KBM-7 (cell line): ENCODE results near the gene PRKAR1B.
"Not testable (repeated sequence)": the region's sequence is repeated elsewhere in the genome, so short reads cannot be mapped to it uniquely, and the experiment has no call there.

Experiments
- DNase-seq: peaks from one replicate; pipeline ENCODE4 v3.0.0-alpha.2; 2015
- in situ Hi-C: fragments of 300-500 bp; cut with MboI; formaldehyde crosslinking; loops from 2 replicates; pipeline ENCODE4 v1.14.3; 2020; ENCODE audit warnings: low sequenced_read_pairs, low pct_unique_long_range_greater_than_20kb, mixed read lengths

PRKAR1B gene

DNA sequence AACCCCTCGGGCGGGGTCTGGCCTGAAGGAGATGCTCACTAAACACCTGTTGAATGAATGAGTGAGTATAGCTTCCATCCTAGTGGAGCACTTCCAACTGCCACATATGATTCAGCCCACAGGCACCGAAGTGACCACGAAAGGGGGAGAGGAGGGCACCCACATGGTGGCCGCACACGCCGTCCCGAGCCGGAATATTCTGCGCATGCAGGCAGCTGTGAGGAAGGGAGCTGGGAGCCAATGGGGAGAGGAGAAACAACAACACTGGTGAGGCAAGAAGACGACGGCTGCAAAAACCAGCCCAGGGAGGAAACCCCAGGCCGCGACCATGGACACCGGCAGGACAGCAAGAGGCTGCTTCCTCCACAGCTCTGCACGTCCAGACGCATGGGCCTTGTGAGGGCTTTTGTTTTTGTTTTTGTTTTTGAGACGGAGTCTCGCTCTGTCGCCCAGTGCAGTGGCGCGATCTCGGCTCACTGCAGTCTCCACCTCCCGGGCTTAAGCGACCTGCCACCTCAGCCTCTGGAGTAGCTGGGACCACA lies 67.7 kb downstream of the PRKAR1B start:
- in situ Hi-C loops, result no loop called here
- no peak for DNase-seq

DNA sequence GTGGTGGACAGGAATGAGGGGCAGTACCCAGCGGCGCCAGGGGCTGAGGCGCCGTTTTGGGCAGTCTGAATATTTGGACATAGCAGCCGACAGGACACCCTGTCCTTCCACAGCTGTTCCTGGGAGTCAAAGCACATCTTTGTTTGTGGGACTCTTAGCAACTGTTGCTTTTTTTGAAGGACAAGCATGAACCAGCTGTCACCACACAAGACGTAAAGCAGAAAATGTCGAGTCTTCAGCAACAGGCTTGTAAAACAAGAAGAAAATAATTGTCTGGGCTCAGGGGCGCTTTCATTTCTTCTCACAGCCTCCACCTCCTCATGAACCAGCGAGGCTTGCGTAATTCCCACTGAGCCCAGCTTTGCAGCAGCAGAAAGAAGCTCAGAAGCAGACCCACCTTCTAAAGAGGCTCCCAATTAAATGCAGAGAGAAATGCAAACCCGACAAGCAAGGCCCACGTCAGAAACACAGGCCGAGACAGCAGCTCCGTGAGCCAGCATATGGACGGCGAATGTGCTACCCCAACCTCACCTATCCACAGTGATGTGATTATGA lies 69.4 kb downstream of the PRKAR1B start:
- in situ Hi-C loops, result no loop called here
- DNase-seq, result peak; percentile 17

GRCh38 chr7:657010-657409 lies 70.1 kb downstream of the PRKAR1B start:
- in situ Hi-C loops, DNase-seq: not testable (repeated sequence)

DNA sequence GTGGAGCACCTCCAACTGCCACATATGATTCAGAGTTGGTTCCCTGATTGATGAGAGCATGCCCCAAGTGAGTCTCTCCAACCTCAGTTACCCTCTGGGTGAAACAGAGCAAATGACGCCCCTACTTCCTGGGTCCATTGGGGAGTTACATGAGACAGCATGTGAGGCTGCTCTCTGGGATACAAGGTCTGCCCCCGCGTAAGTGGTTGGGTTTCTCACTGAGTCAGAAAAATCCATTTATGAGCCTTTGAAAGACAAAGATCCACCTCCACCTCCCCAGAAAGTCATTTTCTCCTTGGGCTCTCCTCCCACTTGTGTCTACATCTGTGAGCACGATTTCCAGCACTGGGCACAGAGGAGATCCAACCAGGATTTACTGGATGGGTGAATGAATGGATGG lies 71.3 kb downstream of the PRKAR1B start:
- no peak for DNase-seq
- in situ Hi-C loops, result no loop called here

DNA sequence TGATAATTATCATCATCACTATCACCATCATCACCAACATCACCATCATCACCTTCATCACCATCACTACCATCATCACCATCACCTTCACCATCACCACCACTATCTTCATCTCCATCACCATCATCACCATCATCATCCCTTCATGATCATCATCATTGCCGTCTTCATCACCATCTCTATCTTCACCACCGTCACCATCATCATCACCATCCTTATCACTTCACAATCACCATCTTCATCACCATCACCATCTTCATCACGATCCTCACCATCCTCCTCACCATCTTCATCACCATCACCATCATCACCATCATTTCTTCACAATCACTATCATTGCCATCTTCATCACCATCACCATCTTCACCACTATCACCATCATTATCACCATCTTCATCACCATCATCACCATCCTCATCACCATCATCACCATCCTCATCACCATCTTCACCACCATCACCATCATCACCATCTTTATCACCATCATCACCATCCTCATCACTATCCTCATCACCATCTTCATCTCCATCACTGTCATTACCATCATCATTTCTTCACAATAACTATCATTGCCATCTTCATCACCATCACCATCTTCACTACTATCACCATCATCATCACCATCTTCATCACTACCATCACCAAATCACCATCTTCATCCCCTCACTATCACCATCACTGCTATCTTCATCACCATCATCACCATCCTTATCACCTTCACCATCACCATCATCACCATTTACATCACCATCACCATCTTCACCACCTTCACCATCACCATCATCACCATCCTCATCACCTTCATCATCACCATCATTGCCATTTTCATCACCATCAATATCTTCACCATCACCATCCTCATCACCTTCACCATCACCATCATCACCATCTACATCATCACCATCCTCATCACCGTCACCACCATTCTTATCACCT lies 73.0 kb downstream of the PRKAR1B start:
- in situ Hi-C loops, result no loop called here
- no peak for DNase-seq

DNA sequence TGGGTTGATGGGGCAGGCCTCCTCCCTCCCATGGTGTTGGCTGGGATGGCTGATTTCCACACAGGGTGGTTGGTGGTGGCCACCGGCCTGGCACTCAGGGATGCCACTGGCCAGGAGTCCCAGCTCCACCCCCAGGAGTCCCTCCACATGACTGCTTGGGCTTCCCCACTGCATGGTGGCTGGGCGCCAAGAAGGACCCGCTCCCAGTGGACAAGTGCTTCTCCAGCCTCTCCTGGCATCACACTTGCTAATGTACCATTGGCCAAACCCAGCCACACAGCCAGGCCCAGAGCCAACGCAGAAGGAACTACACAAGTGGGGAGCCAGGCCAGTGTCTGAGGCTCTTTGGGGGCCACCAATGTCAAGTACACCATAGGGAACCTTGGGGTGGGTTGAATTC lies 74.2 kb downstream of the PRKAR1B start:
- DNase-seq, result no peak
- in situ Hi-C loops, result no loop called here

- DNase-seq, in situ Hi-C loops: not testable (repeated sequence)
These were observed 74.9 kb downstream of the PRKAR1B start for GRCh38 chr7:652167-652566.

- no peak for DNase-seq
- in situ Hi-C loops, result no loop called here
These were observed 75.9 kb downstream of the PRKAR1B start for GRCh38 chr7:651032-651728.

DNA sequence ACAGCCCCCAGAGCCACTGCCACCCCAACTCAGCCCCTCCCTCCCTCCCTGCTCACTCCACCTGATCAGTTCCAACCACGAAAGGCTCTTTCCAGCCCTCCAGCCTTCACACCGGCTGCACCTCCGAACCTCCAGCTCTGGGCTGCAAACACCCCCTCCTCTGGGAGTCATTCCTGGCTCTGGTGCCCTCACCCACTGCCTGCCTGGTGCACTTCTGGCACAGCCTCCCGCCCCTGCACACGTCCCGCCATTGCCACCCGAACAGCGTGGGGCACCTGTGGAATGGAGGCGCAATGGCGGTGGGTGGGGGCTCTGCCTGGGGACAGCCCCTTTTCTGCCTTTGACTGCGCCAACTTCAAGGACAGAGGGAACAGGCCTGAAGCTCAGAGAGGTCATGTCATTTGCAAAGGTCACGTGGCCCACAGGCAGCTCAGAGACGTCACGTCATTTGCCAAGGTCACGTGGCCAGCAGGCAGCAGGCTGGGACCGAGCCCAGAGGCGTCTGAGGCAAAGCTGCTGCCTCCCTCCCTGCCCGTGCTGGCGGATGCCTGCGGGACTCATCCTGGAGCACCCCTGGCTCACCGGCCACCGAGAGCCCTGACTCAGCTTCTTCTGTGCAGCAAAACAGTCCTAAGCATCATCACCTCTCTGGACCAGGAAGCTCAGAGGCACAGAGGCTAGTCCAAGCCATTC lies 76.6 kb downstream of the PRKAR1B start:
- in situ Hi-C loops, result no loop called here
- DNase-seq, result no peak

GRCh38 chr7:646951-647350 lies 80.1 kb downstream of the PRKAR1B start:
- no peak for DNase-seq
- in situ Hi-C loops, result no loop called here

DNA sequence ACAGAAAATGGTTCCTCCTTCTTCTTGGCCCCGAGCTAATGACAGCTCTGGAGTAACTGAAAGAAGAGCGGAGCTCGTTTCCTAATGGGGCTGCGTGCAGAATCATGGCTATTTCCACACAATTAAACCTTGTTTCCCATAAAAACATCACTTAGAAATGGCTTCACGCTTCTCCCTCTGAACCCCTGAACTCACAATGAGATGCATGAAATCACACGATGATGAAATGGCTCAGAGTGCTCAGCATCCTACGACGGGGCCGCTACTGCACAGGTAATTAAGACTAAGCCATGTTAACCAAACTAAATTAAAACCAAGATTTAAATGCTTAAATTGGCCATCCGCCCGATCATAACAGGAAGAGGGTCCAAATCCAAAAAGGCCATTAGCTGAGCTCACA lies 80.6 kb downstream of the PRKAR1B start:
- in situ Hi-C loops, result no loop called here

DNA sequence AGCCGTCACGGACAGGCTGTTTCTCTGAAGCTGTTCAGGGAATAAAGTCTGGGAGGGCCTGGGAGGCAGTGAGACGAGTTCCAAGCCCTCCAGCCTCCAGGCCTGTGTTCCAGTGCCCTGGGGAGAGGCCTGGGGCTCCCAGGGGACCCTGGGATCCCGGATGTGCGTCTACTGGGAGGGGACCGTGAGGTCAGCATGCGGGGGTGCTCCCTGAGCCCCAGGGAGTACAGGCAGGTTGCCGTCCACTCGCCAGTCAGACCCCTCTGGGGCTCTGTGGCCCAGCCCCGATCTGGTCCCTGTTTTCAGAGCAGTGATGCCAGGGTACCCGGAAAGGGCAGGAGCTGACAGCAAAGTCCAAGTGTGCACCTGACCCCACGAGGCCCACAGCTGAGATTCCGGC lies 81.5 kb downstream of the PRKAR1B start:
- DNase-seq, result no peak
- in situ Hi-C loops, result no loop called here

More for the DNA sequence above, 80.6 kb downstream of the PRKAR1B start:
- DNase-seq, result no peak

- no peak for DNase-seq
- in situ Hi-C loops, result no loop called here
These were observed 82.4 kb downstream of the PRKAR1B start for GRCh38 chr7:644381-645305.

- in situ Hi-C loops, result no loop called here
- no peak for DNase-seq
These were observed 85.1 kb downstream of the PRKAR1B start for GRCh38 chr7:641966-642365.

- in situ Hi-C loops, result no loop called here
- no peak for DNase-seq
These were observed 85.8 kb downstream of the PRKAR1B start for GRCh38 chr7:641269-641671.

- in situ Hi-C loops, result no loop called here
- DNase-seq, result no peak
These were observed 88.6 kb downstream of the PRKAR1B start for GRCh38 chr7:638256-639011.

- no peak for DNase-seq
- in situ Hi-C loops, result no loop called here
These were observed 89.3 kb downstream of the PRKAR1B start for GRCh38 chr7:637826-638225.

GRCh38 chr7:636396-636795 lies 90.7 kb downstream of the PRKAR1B start:
- in situ Hi-C loops, result no loop called here
- peak; percentile 19 for DNase-seq
